OCI-LY1 (cell line): ENCODE data around the gene GDPD4.

ENCODE experiments used
- H2AFZ ChIP-seq: fragments of 200-600 bp; sonication (generic), shearing (Covaris generic); 2 replicates; pipeline ENCODE4 v1.6.0; 2014; ENCODE audit warnings: antibody characterized with exemption, mild to moderate bottlenecking, low read length
- H3F3A ChIP-seq: fragments of 200-600 bp; sonication (generic), shearing (Covaris generic); 2 replicates; pipeline ENCODE4 v1.6.0; 2014; ENCODE audit warnings: mild to moderate bottlenecking, antibody characterized with exemption, low read length, moderate library complexity; ENCODE audit not compliant: insufficient read depth
- H3K27ac ChIP-seq: fragments of 200-600 bp; sonication (generic); 2 replicates; pipeline ENCODE4 v1.5.1; 2014; ENCODE audit warnings: low read length, mixed run types, mild to moderate bottlenecking, low read depth; ENCODE audit not compliant: poor library complexity, severe bottlenecking
- H3K27me3 ChIP-seq: fragments of 200-600 bp; sonication (generic); 2 replicates; pipeline ENCODE4 v1.6.0; 2014; ENCODE audit warnings: antibody characterized with exemption, mild to moderate bottlenecking, low read length, moderate library complexity; ENCODE audit not compliant: insufficient read depth
- H3K36me3 ChIP-seq: fragments of 200-600 bp; sonication (generic); 2 replicates; pipeline ENCODE4 v1.6.1; 2014; ENCODE audit warnings: mild to moderate bottlenecking, antibody characterized with exemption, low read length, moderate library complexity, mixed read lengths; ENCODE audit not compliant: insufficient read depth
- H3K4me1 ChIP-seq: fragments of 200-600 bp; sonication (generic); 2 replicates; pipeline ENCODE4 v1.5.1; 2014; ENCODE audit warnings: mild to moderate bottlenecking, low read length, moderate library complexity; ENCODE audit not compliant: insufficient read depth, severe bottlenecking
- H3K4me2 ChIP-seq: fragments of 200-600 bp; sonication (generic), shearing (Covaris generic); 2 replicates; pipeline ENCODE4 v1.6.1; 2014; ENCODE audit warnings: low read length
- H3K4me3 ChIP-seq: fragments of 200-600 bp; sonication (generic); 2 replicates; pipeline ENCODE4 v1.5.1; 2014; ENCODE audit warnings: low read length, low read depth, mild to moderate bottlenecking, mixed read lengths; ENCODE audit not compliant: poor library complexity, severe bottlenecking
- H3K79me2 ChIP-seq: fragments of 200-600 bp; shearing (Covaris generic); 2 replicates; pipeline ENCODE4 v1.6.1; 2016; ENCODE audit warnings: mixed run types, low read length, mixed read lengths; ENCODE audit not compliant: insufficient read depth
- H3K9ac ChIP-seq: fragments of 200-600 bp; sonication (generic), shearing (Covaris generic); 2 replicates; pipeline ENCODE4 v1.6.1; 2014; ENCODE audit warnings: mild to moderate bottlenecking, low read length, mixed read lengths
- H3K9me2 ChIP-seq: fragments of 200-600 bp; sonication (generic), shearing (Covaris generic); 2 replicates; pipeline ENCODE4 v1.6.1; 2014; ENCODE audit warnings: low read depth, mild to moderate bottlenecking, low read length, mixed read lengths
- H3K9me3 ChIP-seq: fragments of 200-600 bp; shearing (Covaris generic); 2 replicates; pipeline ENCODE4 v1.6.1; 2014; ENCODE audit warnings: low read length, mixed read lengths
- H4K20me1 ChIP-seq: fragments of 200-600 bp; sonication (generic), shearing (Covaris generic); 2 replicates; pipeline ENCODE4 v1.6.0; 2016; ENCODE audit warnings: mild to moderate bottlenecking, low read length; ENCODE audit not compliant: insufficient read depth
- EZH2 ChIP-seq: fragments of 200-600 bp; sonication (generic), shearing (Covaris generic); IDR thresholded peaks from 2 replicates; pipeline ENCODE4 v1.8.0; 2017; ENCODE audit warnings: borderline replicate concordance, mixed run types, mild to moderate bottlenecking, antibody characterized with exemption, low read length, moderate library complexity, mixed read lengths
- TF ChIP-seq, protein P1 (sequence below): fragments of 200-600 bp; sonication (generic), shearing (Covaris generic); IDR thresholded peaks from 2 replicates; pipeline ENCODE4 v1.5.1; 2017; ENCODE audit warnings: mild to moderate bottlenecking, antibody characterized with exemption, low read length, moderate library complexity, mixed read lengths

The GDPD4 gene

DNA sequence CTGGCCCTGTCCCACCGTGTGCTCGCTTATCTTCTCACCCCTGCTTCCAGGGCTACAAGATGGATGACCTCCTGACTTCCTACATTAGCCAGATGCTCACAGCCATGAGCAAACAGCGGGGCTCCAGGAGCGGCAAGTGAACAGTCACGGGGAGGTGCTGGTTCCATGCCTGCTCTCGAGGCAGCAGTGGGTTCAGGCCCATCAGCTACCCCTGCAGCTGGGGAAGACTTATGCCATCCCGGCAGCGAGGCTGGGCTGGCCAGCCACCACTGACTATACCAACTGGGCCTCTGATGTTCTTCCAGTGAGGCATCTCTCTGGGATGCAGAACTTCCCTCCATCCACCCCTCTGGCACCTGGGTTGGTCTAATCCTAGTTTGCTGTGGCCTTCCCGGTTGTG is 86.9 kb downstream of the GDPD4 start:
- Histone ChIP-seq H3K9ac (no peak overlapping the region), H4K20me1 (no peaks in the 10 kb centered on the region), H3K27ac (no peak overlapping the region), H2AFZ (no peak overlapping the region), H3K79me2 (no peaks in the 10 kb centered on the region), H3K9me2 (no peaks in the 10 kb centered on the region), H3K27me3 (no peaks in the 10 kb centered on the region), H3K4me1 (no peaks in the 10 kb centered on the region), H3K4me2 (no peak overlapping the region), H3K4me3 (no peak overlapping the region), H3F3A (no peaks in the 10 kb centered on the region), H3K36me3 (no peaks in the 10 kb centered on the region), H3K9me3 (no peaks in the 10 kb centered on the region)
- TF ChIP-seq, protein P1, sequence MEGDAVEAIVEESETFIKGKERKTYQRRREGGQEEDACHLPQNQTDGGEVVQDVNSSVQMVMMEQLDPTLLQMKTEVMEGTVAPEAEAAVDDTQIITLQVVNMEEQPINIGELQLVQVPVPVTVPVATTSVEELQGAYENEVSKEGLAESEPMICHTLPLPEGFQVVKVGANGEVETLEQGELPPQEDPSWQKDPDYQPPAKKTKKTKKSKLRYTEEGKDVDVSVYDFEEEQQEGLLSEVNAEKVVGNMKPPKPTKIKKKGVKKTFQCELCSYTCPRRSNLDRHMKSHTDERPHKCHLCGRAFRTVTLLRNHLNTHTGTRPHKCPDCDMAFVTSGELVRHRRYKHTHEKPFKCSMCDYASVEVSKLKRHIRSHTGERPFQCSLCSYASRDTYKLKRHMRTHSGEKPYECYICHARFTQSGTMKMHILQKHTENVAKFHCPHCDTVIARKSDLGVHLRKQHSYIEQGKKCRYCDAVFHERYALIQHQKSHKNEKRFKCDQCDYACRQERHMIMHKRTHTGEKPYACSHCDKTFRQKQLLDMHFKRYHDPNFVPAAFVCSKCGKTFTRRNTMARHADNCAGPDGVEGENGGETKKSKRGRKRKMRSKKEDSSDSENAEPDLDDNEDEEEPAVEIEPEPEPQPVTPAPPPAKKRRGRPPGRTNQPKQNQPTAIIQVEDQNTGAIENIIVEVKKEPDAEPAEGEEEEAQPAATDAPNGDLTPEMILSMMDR = no peak
- TF ChIP-seq EZH2 = no peak

DNA sequence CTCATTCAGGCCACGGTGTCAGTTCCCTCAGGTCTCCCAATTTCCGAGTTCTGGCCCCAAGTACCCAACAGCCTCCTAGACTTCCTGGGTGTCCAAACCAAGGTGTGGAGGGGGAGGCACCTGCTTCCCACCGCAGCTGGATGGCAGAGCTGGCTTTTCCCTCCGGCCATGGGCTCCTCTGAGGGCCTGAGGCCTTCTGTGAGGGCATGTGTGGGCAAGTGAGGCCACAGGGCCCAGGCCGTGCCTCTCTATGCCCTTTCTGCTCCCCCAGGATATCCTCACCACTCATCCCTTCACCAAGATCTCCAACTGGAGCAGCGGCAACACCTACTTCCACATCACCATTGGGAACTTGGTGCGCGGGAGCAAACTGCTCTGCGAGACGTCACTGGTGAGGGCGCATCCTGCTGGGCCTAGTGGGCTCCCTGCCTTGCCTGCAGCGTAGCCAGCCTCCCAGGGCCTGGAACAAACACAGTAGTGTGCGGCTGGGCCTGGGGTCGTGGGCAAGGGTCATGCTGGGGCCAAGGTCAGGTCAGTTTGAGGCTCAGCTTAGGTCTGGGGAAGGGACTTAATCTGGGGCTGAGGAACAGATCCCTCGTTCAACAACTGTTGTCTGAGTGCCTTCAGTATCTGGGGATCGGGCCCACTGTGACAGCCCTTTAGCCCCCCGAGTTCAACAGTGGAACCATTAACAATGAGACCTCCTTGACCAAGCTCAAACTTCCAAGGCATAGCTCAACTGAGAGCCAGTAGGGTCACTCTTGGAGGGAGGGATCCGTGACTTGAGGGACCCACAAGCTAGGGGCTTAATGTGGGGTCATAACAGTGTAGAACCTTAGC is 87.7 kb downstream of the GDPD4 start:
- Histone ChIP-seq H3K9ac (no peak overlapping the region), H3K4me3 (no peak overlapping the region), H4K20me1 (no peaks in the 10 kb centered on the region), H2AFZ (no peak overlapping the region), H3K9me2 (no peaks in the 10 kb centered on the region), H3F3A (no peaks in the 10 kb centered on the region), H3K79me2 (no peaks in the 10 kb centered on the region), H3K27me3 (no peaks in the 10 kb centered on the region), H3K27ac (no peak overlapping the region), H3K9me3 (no peaks in the 10 kb centered on the region), H3K36me3 (no peaks in the 10 kb centered on the region), H3K4me2 (no peak overlapping the region), H3K4me1 (no peaks in the 10 kb centered on the region)
- TF ChIP-seq, protein P1 = no peak
- no peak for TF ChIP-seq EZH2

DNA sequence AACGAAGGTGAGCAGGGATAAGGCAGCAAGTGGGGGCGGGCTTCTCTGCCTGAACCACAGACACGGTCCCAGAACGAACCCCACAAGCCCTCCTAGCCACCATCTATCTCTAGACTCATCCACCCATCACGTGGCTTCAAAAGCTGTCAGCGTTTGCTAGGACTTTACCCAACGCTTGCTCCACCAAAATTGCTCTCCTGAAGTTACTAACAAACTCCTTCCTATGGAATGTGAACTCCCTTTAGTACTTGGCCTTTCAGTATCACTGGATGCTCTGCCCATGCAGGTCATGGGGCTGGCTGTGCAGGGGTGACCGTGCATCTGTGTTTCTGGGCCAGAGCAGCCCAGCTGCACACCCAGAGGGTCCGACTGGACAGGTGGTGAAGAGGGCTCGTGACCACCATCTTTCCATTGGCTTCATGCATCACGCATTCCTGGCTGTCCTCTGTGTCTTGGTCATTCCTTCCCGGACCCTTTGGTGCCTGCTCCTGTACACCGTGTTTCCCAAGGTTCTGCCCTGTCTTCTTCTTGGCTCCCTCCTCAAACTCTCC is 88.4 kb downstream of the GDPD4 start:
- H3K79me2 ChIP-seq = no peaks in the 10 kb centered on the region
- no peak overlapping the region for H2AFZ ChIP-seq
- no peaks in the 10 kb centered on the region for H3K9me2 ChIP-seq
- H3K27me3 ChIP-seq = no peaks in the 10 kb centered on the region
- H4K20me1 ChIP-seq = no peaks in the 10 kb centered on the region
- H3K9me3 ChIP-seq = no peaks in the 10 kb centered on the region
- H3K4me3 ChIP-seq = no peak overlapping the region
- H3K27ac ChIP-seq = no peak overlapping the region
- no peak overlapping the region for H3K4me2 ChIP-seq
- H3F3A ChIP-seq = no peaks in the 10 kb centered on the region
- H3K4me1 ChIP-seq = no peaks in the 10 kb centered on the region
- H3K9ac ChIP-seq = no peak overlapping the region
- no peaks in the 10 kb centered on the region for H3K36me3 ChIP-seq
- TF ChIP-seq EZH2 = no peak
- TF ChIP-seq, protein P1 = no peak
